ENCODE data around the gene CDC73. TPM values are rescaled to one million over a fixed set of nuclear protein-coding genes. Genes with fewer than 3 reads are reported as not detected.

The CDC73 gene
- total RNA-seq, 2 experiments from 2014 or later: 12.9 to 50.0 TPM

DNA sequence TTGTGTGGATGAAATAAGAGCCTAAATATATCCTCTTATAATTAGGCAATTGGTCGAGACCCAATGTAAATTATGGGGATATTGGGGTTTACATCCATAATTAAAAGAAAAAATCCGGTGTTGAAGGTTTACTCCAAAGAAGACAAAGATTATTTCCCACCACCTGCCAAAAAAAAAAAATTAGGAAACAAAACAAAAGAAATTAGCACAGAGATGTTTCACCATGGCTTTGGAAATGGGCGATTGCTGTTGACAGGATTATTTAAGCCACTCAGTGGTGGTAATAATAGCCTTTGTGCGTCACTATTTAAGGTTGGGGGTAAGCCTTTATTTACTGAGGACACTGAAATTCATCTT, 16.0 kb upstream of the CDC73 start:
- no TSS peak for BruUV-seq (replicated peaks)
- no peaks in the 10 kb centered on the region for H3K9me3 ChIP-seq (ENCODE audit: low read length)
- no peak for DNase-seq (ENCODE audit: low spot score)
- H3K9me2 ChIP-seq (ENCODE audit: insufficient read depth, low read length): no peaks in the 10 kb centered on the region
- ChIA-PET CTCF (ENCODE audit: unreplicated experiment) (interaction anchor here (0.6 kb wide), 1 partner anchor 45 kb away, joined by 7 read pairs; no protein-coding TSS in a partner anchor), POLR2A (interaction anchor here (0.6 to 3.9 kb wide), 6 partner anchors 7 to 475 kb away, joined by 3 to 18 read pairs (median 5); no protein-coding TSS in a partner anchor)
- H3K27ac ChIP-seq (ENCODE audit: low read depth, low read length, poor library complexity, severe bottlenecking): no peak overlapping the region
- H2AFZ ChIP-seq (ENCODE audit: low read length): peak overlapping the region; percentile 97
- H4K20me1 ChIP-seq (ENCODE audit: insufficient read depth, low read length): no peaks in the 10 kb centered on the region
- H3K4me1 ChIP-seq (ENCODE audit: insufficient read depth, low read length, poor library complexity, severe bottlenecking): peaks cover 15% of the 10 kb centered on the region
- H3K4me3 ChIP-seq (ENCODE audit: low read depth, low read length, poor library complexity, severe bottlenecking): peak overlapping the region; percentile 84
- TF ChIP-seq EZH2phosphoT487 (IDR thresholded peaks at IDR 0.05; ENCODE audit: borderline replicate concordance, low read depth, low read length) (no peak), CTCF (conservative IDR thresholded peaks at IDR 0.05; ENCODE audit: low read length) (no peak)
- intact Hi-C loops (cut with micrococcal nuclease; ENCODE audit: unreplicated experiment): loop anchor here (1.0 kb wide), 2 partner anchors 16 to 46 kb away; partner anchors contain the start of genes RO60 and UCHL5
- peaks cover 4% of the 10 kb centered on the region; the same call in 1 of the 2 replicates for H3K36me3 ChIP-seq (ENCODE audit: insufficient read depth, low read length)
- no peaks in the 10 kb centered on the region for H3K79me2 ChIP-seq (ENCODE audit: insufficient read depth, low read depth, low read length)
- peak overlapping the region; percentile 92 for H3K4me2 ChIP-seq (ENCODE audit: low read length)

GRCh38 chr1:193108471-193108870, 13.4 kb upstream of the CDC73 start:
- DNase-seq (ENCODE audit: low spot score): no peak
- Histone ChIP-seq H4K20me1 (ENCODE audit: insufficient read depth, low read length) (no peaks in the 10 kb centered on the region), H3K36me3 (ENCODE audit: insufficient read depth, low read length) (no peaks in the 10 kb centered on the region), H3K79me2 (ENCODE audit: insufficient read depth, low read depth, low read length) (no peaks in the 10 kb centered on the region), H3K4me3 (ENCODE audit: low read depth, low read length, poor library complexity, severe bottlenecking) (no peak overlapping the region), H2AFZ (ENCODE audit: low read length) (no peak overlapping the region), H3K27ac (ENCODE audit: low read depth, low read length, poor library complexity, severe bottlenecking) (no peak overlapping the region), H3K9me3 (ENCODE audit: low read length) (no peaks in the 10 kb centered on the region), H3K9me2 (ENCODE audit: insufficient read depth, low read length) (no peaks in the 10 kb centered on the region), H3K4me2 (ENCODE audit: low read length) (no peak overlapping the region), H3K4me1 (ENCODE audit: insufficient read depth, low read length, poor library complexity, severe bottlenecking) (peaks cover 15% of the 10 kb centered on the region)
- ChIA-PET CTCF (ENCODE audit: unreplicated experiment) (no interaction called here), POLR2A (interaction anchor here (0.6 to 3.7 kb wide), 8 partner anchors 12 to 513 kb away, joined by 3 to 14 read pairs (median 3); no protein-coding TSS in a partner anchor)
- TF ChIP-seq CTCF (conservative IDR thresholded peaks at IDR 0.05; ENCODE audit: low read length) (no peak), EZH2phosphoT487 (IDR thresholded peaks at IDR 0.05; ENCODE audit: borderline replicate concordance, low read depth, low read length) (no peak)
- intact Hi-C loops (cut with micrococcal nuclease; ENCODE audit: unreplicated experiment): no loop called here
- no TSS peak for BruUV-seq (replicated peaks)

DNA sequence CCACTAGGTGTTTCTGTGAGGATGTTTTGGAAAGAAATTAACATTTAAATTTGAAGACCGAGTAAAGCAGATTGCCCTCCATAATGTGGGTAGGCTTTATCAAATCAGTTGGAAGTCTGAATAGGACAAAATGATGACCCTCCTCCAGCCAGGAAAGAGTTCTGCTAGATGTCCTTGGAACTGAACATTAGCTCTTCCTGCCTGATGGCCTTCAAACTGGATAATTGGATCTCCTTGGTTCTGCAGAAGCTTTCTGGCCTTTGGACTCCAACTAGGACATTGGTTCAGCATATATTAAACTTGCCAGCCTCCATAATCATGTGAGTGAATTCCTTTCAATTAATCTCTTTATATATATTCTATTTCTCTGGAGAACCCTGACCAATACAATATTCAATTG, 12.2 kb upstream of the CDC73 start:
- BruUV-seq (replicated peaks): no TSS peak
- peaks cover 7% of the 10 kb centered on the region for H3K4me1 ChIP-seq (ENCODE audit: insufficient read depth, low read length, poor library complexity, severe bottlenecking)
- TF ChIP-seq EZH2phosphoT487 (IDR thresholded peaks at IDR 0.05; ENCODE audit: borderline replicate concordance, low read depth, low read length): no peak
- POLR2A ChIA-PET: interaction anchor here (0.6 to 3.7 kb wide), 6 partner anchors 11 to 476 kb away, joined by 3 to 14 read pairs (median 4); no protein-coding TSS in a partner anchor
- DNase-seq (ENCODE audit: low spot score): no peak
- intact Hi-C loops (cut with micrococcal nuclease; ENCODE audit: unreplicated experiment): no loop called here
- CTCF ChIA-PET (ENCODE audit: unreplicated experiment): no interaction called here
- no peak overlapping the region for H3K4me2 ChIP-seq (ENCODE audit: low read length)
- no peaks in the 10 kb centered on the region for H4K20me1 ChIP-seq (ENCODE audit: insufficient read depth, low read length)
- H3K9me3 ChIP-seq (ENCODE audit: low read length): no peaks in the 10 kb centered on the region
- no peaks in the 10 kb centered on the region for H3K79me2 ChIP-seq (ENCODE audit: insufficient read depth, low read depth, low read length)
- no peak overlapping the region for H2AFZ ChIP-seq (ENCODE audit: low read length)
- H3K4me3 ChIP-seq (ENCODE audit: low read depth, low read length, poor library complexity, severe bottlenecking): no peak overlapping the region
- H3K27ac ChIP-seq (ENCODE audit: low read depth, low read length, poor library complexity, severe bottlenecking): no peak overlapping the region
- H3K36me3 ChIP-seq (ENCODE audit: insufficient read depth, low read length): no peaks in the 10 kb centered on the region
- H3K9me2 ChIP-seq (ENCODE audit: insufficient read depth, low read length): no peaks in the 10 kb centered on the region
